NCI-H226 (cell line): Measurements from ENCODE around the gene CRIM1.
A peak's percentile ranks its signal among the peaks of the same experiment; 100 is the strongest.

Experiments
- DNase-seq: peaks from one replicate; pipeline ENCODE4 v3.0.0-alpha.2; 2015

CRIM1 gene

GRCh38 chr2:36486521-36487044 is 131.0 kb downstream of the CRIM1 start:
- DNase-seq = peak; percentile 78

GRCh38 chr2:36487947-36488346 is 132.4 kb downstream of the CRIM1 start:
- peak; percentile 20 for DNase-seq

GRCh38 chr2:36489281-36489680 is 133.7 kb downstream of the CRIM1 start:
- DNase-seq = peak; percentile 75

GRCh38 chr2:36490749-36491148 is 135.2 kb downstream of the CRIM1 start:
- no peak for DNase-seq

- peak; percentile 32 for DNase-seq
Measured at GRCh38 chr2:36492216-36492945, 136.8 kb downstream of the CRIM1 start.

GRCh38 chr2:36493306-36493705 is 137.7 kb downstream of the CRIM1 start:
- no peak for DNase-seq

GRCh38 chr2:36497570-36498163 is 142.1 kb downstream of the CRIM1 start:
- DNase-seq = no peak

- no peak for DNase-seq
Measured at GRCh38 chr2:36499128-36499820, 143.7 kb downstream of the CRIM1 start.

GRCh38 chr2:36500072-36500471 is 144.5 kb downstream of the CRIM1 start:
- no peak for DNase-seq

- DNase-seq = peak; percentile 26
Measured at GRCh38 chr2:36502081-36502480, 146.5 kb downstream of the CRIM1 start.

GRCh38 chr2:36507408-36507812 is 151.8 kb downstream of the CRIM1 start:
- peak; percentile 24 for DNase-seq

- DNase-seq = no peak
Measured at GRCh38 chr2:36509075-36509474, 153.5 kb downstream of the CRIM1 start.

- no peak for DNase-seq
Measured at GRCh38 chr2:36511858-36512603, 156.5 kb downstream of the CRIM1 start.

GRCh38 chr2:36512705-36513104 is 157.1 kb downstream of the CRIM1 start:
- no peak for DNase-seq

- DNase-seq = no peak
Measured at GRCh38 chr2:36513661-36514060, 158.1 kb downstream of the CRIM1 start.

GRCh38 chr2:36515538-36515937 is 160.0 kb downstream of the CRIM1 start:
- no peak for DNase-seq

- DNase-seq = peak; percentile 88
Measured at GRCh38 chr2:36516136-36516870, 160.7 kb downstream of the CRIM1 start.

- no peak for DNase-seq
Measured at GRCh38 chr2:36520431-36520830, 164.9 kb downstream of the CRIM1 start.

GRCh38 chr2:36523153-36523552 is 167.6 kb downstream of the CRIM1 start:
- no peak for DNase-seq

GRCh38 chr2:36525245-36525644 is 169.7 kb downstream of the CRIM1 start:
- DNase-seq = no peak

- peak; percentile 33 for DNase-seq
Measured at GRCh38 chr2:36526226-36526625, 170.6 kb downstream of the CRIM1 start.

GRCh38 chr2:36528274-36528673 is 172.7 kb downstream of the CRIM1 start:
- DNase-seq = no peak
